DOHH2 (cell line): ENCODE data around the gene PGAM2.

Experiments
- CTCF ChIP-seq: fragments of 200-600 bp; sonication (generic); IDR thresholded peaks from one replicate; pipeline ENCODE4 v1.5.1; 2014; ENCODE audit warnings: antibody characterized with exemption, mild to moderate bottlenecking, low read depth, low read length; ENCODE audit not compliant: poor library complexity, severe bottlenecking
- EZH2phosphoT487 ChIP-seq: fragments of 200-600 bp; sonication (generic); IDR thresholded peaks from 2 replicates; pipeline ENCODE4 v1.6.1; 2017; ENCODE audit warnings: borderline replicate concordance, mild to moderate bottlenecking, antibody characterized with exemption, low read length, moderate library complexity, mixed read lengths

GRCh38 chr7:44085546-44085945 is 20.2 kb upstream of the PGAM2 start:
- TF ChIP-seq CTCF (peak; percentile 75), EZH2phosphoT487 (no peak)
